ENCODE measurements around the gene KIAA1217.
A peak's percentile ranks its signal among the peaks of the same experiment; 100 is the strongest.

The KIAA1217 gene

GRCh38 chr10:24239289-24240040 lies 30.5 kb downstream of the KIAA1217 start:
- peak overlapping the region; percentile 50 for H3K27ac ChIP-seq
- DNase-seq (ENCODE audit: low read depth, low spot score) = no peak

GRCh38 chr10:24240041-24240751 lies 31.3 kb downstream of the KIAA1217 start:
- H3K27ac ChIP-seq = peak overlapping the region; percentile 50
- no peak for DNase-seq (ENCODE audit: low read depth, low spot score)

GRCh38 chr10:24241536-24242040 lies 32.6 kb downstream of the KIAA1217 start:
- DNase-seq (ENCODE audit: low read depth, low spot score) = no peak

GRCh38 chr10:24242562-24242961 lies 33.6 kb downstream of the KIAA1217 start:
- no peak overlapping the region for H3K27ac ChIP-seq
- DNase-seq (ENCODE audit: low read depth, low spot score) = no peak

More at GRCh38 chr10:24241536-24242040, 32.6 kb downstream of the KIAA1217 start:
- no peak overlapping the region for H3K27ac ChIP-seq

GRCh38 chr10:24246365-24246764 lies 37.4 kb downstream of the KIAA1217 start:
- no peak overlapping the region for H3K27ac ChIP-seq
- DNase-seq (ENCODE audit: low read depth, low spot score) = no peak

- DNase-seq (ENCODE audit: low read depth, low spot score) = no peak
- no peak overlapping the region for H3K27ac ChIP-seq
Observed at GRCh38 chr10:24247841-24248240, 38.9 kb downstream of the KIAA1217 start.

GRCh38 chr10:24249829-24250415 lies 41.0 kb downstream of the KIAA1217 start:
- peak; percentile 86 for DNase-seq (ENCODE audit: low read depth, low spot score)
- peak overlapping the region; percentile 68 for H3K27ac ChIP-seq

GRCh38 chr10:24251547-24251946 lies 42.6 kb downstream of the KIAA1217 start:
- H3K27ac ChIP-seq = peak overlapping the region; percentile 68
- DNase-seq (ENCODE audit: low read depth, low spot score) = peak; percentile 57

GRCh38 chr10:24254180-24254579 lies 45.2 kb downstream of the KIAA1217 start:
- H3K27ac ChIP-seq = peak overlapping the region; percentile 98
- no peak for DNase-seq (ENCODE audit: low read depth, low spot score)

- DNase-seq (ENCODE audit: low read depth, low spot score) = peak; percentile 74
- H3K27ac ChIP-seq = peak overlapping the region; percentile 98
Observed at GRCh38 chr10:24255115-24255880, 46.4 kb downstream of the KIAA1217 start.

- DNase-seq (ENCODE audit: low read depth, low spot score) = peak; percentile 91
Observed at GRCh38 chr10:24255881-24256311, 47.0 kb downstream of the KIAA1217 start.

GRCh38 chr10:24256619-24257107 lies 47.7 kb downstream of the KIAA1217 start:
- peak overlapping the region; percentile 98 for H3K27ac ChIP-seq
- DNase-seq (ENCODE audit: low read depth, low spot score) = no peak

More at GRCh38 chr10:24255881-24256311, 47.0 kb downstream of the KIAA1217 start:
- H3K27ac ChIP-seq = peak overlapping the region; percentile 98

GRCh38 chr10:24257588-24257987 lies 48.6 kb downstream of the KIAA1217 start:
- no peak for DNase-seq (ENCODE audit: low read depth, low spot score)
- no peak overlapping the region for H3K27ac ChIP-seq

- DNase-seq (ENCODE audit: low read depth, low spot score) = no peak
- H3K27ac ChIP-seq = peak overlapping the region; percentile 53
Observed at GRCh38 chr10:24259365-24260130, 50.6 kb downstream of the KIAA1217 start.

GRCh38 chr10:24261627-24262026 lies 52.7 kb downstream of the KIAA1217 start:
- no peak for DNase-seq (ENCODE audit: low read depth, low spot score)
- no peak overlapping the region for H3K27ac ChIP-seq

GRCh38 chr10:24262929-24263590 lies 54.1 kb downstream of the KIAA1217 start:
- no peak for DNase-seq (ENCODE audit: low read depth, low spot score)
- no peak overlapping the region for H3K27ac ChIP-seq

GRCh38 chr10:24269476-24269875 lies 60.5 kb downstream of the KIAA1217 start:
- no peak overlapping the region for H3K27ac ChIP-seq
- no peak for DNase-seq (ENCODE audit: low read depth, low spot score)

- H3K27ac ChIP-seq = no peak overlapping the region
- DNase-seq (ENCODE audit: low read depth, low spot score) = no peak
Observed at GRCh38 chr10:24272374-24272773, 63.4 kb downstream of the KIAA1217 start.

GRCh38 chr10:24277277-24277676 lies 68.3 kb downstream of the KIAA1217 start:
- DNase-seq (ENCODE audit: low read depth, low spot score) = no peak
- no peak overlapping the region for H3K27ac ChIP-seq
